Vagina (tissue), 2 donors: ENCODE results near the gene TIMM44. TPM values are rescaled to one million over a fixed set of nuclear protein-coding genes. Genes with fewer than 3 reads are reported as not detected.
A peak's percentile ranks its signal among the peaks of the same experiment; 100 is the strongest.

ENCODE experiments used
- DNase-seq, 2 donors: peaks; one replicate each; pipeline ENCODE4 v3.0.0-alpha.2; 2017; ENCODE audit errors: extremely low spot score in 2 of 2
- H3K27ac ChIP-seq: fragments of 200-600 bp; sonication (generic); one replicate; pipeline ENCODE4 v1.5.1; 2019
- H3K27me3 ChIP-seq: fragments of 200-600 bp; sonication (generic); one replicate; pipeline ENCODE4 v1.5.1; 2019
- H3K36me3 ChIP-seq, 2 donors: fragments of 200-600 bp; sonication (generic); one replicate each; pipeline ENCODE4 v1.5.1; 2017 to 2019
- H3K4me1 ChIP-seq: fragments of 200-600 bp; sonication (generic); one replicate; pipeline ENCODE4 v1.5.1; 2019
- H3K4me3 ChIP-seq, 2 donors: fragments of 200-600 bp; sonication (generic); 1 replicate in 1 of 2; 2 replicates in 1 of 2; pipeline ENCODE4 v1.5.1; 2016 to 2019
- H3K9me3 ChIP-seq: fragments of 200-600 bp; sonication (generic); one replicate; pipeline ENCODE4 v1.5.1; 2019
- POLR2A ChIP-seq, 2 donors: fragments of 450-650 bp; IDR thresholded peaks; one replicate each; pipeline ENCODE4 v1.6.1; 2017; ENCODE audit warnings: antibody characterized with exemption in 2 of 2, mild to moderate bottlenecking in 2 of 2, moderate library complexity in 2 of 2
- POLR2AphosphoS5 ChIP-seq, 2 donors: sonication (generic); formaldehyde crosslinking; IDR thresholded peaks; one replicate each; pipeline ENCODE4 v1.9.0; 2017; ENCODE audit warnings: antibody characterized with exemption in 2 of 2, mild to moderate bottlenecking in 2 of 2, low read depth in 1 of 2; ENCODE audit not compliant: insufficient read depth in 1 of 2
- intact Hi-C: fragments of 100-400 bp; cut with DNase I; formaldehyde crosslinking; loops from one replicate; pipeline ENCODE4 v1.15.1; 2023
- total RNA-seq: library from RNA; depleted of rRNA; stranded (reverse); fragments of >200 nt; gene quantifications from one replicate; pipeline ENCODE4 v1.2.3, GENCODE V29; 2016
- TF ChIP-seq, protein P1 (sequence below), 3 experiments: fragments of 450-650 bp in 2 of 3; fragments of 200-600 bp in 1 of 3; sonication (generic) in 1 of 3; IDR thresholded peaks; one replicate each; pipeline ENCODE4 v1.5.1; 2017 to 2019; ENCODE audit warnings: antibody characterized with exemption in 3 of 3, mild to moderate bottlenecking in 2 of 3, moderate library complexity in 2 of 3

Gene TIMM44
- total RNA-seq, 1 donor from 2014 or later = 76.1 TPM

DNA sequence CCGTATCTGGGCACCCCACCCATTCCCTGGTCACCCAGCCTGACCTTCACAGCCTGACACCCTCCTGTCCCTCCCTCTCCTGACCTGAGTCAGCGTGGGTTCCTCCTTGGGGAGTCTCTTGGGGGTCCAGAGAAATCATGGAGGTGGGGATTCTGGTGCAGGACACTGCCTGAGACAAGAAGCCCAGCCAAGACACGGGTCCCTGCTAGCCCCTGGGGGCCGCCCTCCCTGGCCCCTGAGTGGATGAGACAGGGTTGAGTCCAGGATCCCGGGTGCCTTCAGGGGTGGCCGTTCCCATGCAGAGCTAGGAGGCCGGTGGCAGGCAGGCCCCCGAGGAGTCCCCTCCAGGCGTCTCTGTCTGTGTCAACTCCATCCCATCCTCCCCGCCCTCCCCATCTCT lies 38.2 kb downstream of the TIMM44 start:
- Histone ChIP-seq H3K4me3 (no peak overlapping the region), H3K27ac (no peak overlapping the region), H3K9me3 (no peaks in the 10 kb centered on the region), H3K36me3 (peaks cover 0 to 16% of the 10 kb centered on the region in 2 donors), H3K27me3 (no peaks in the 10 kb centered on the region), H3K4me1 (peaks cover 61% of the 10 kb centered on the region)
- intact Hi-C loops = no loop called here
- TF ChIP-seq POLR2AphosphoS5 (IDR thresholded peaks at IDR 0.05; ENCODE audit: insufficient read depth in 1 of 2, low read depth in 1 of 2) (no peak), POLR2A (IDR thresholded peaks at IDR 0.05) (no peak)
- DNase-seq = no peak

DNA sequence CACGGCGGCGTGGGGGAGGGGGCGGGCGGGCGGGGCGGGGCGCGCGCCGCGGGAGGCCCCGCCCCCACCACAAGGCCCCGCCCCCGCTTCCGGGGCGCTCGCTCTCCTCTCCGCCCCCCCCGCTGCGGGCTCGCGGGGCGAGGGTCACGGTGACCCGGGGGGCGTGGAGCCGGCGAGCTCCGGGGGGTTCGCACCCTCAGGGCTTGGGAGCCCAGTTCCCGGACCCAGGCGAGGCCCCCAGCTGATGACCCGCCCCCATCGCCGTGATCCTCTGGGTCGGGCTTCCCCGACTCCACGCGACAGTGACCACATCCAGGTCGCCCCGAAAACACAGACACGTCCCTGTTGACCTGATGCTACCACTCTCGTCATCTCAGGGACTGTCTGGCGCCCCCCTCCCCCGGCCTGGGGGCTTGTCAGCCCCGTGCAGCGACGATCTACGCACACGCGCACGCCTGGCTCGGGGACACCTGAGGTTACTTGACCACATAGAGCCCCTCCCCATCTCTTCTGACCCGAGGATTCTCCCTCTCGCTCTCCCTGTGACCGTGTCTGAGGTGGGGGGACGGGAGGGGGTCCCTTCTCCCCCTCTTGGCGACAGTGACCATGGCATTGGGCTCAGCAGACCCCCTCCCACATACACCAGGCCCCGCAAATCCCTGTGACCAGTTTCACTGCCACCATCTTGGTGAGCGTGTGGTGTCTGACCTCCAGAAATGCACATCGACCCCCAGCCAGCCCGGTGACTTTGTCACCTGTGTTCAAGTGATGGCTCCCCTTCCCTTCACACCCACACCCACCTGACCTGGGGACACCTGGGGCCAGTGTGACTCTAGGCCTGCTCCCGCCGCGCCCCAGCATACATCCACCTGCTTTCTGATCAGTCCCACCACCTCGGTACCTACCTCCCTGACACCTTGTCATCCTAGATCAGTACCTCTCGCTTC lies 39.1 kb downstream of the TIMM44 start:
- Histone ChIP-seq H3K27ac (peak overlapping the region; percentile 91), H3K4me3 (peak overlapping the region; percentile 86 to 99), H3K9me3 (no peaks in the 10 kb centered on the region), H3K36me3 (peaks cover 0 to 9% of the 10 kb centered on the region in 2 donors), H3K27me3 (no peaks in the 10 kb centered on the region), H3K4me1 (peaks cover 70% of the 10 kb centered on the region)
- DNase-seq = no peak
- TF ChIP-seq POLR2A (IDR thresholded peaks at IDR 0.05) = no peak
- TF ChIP-seq, protein P1, sequence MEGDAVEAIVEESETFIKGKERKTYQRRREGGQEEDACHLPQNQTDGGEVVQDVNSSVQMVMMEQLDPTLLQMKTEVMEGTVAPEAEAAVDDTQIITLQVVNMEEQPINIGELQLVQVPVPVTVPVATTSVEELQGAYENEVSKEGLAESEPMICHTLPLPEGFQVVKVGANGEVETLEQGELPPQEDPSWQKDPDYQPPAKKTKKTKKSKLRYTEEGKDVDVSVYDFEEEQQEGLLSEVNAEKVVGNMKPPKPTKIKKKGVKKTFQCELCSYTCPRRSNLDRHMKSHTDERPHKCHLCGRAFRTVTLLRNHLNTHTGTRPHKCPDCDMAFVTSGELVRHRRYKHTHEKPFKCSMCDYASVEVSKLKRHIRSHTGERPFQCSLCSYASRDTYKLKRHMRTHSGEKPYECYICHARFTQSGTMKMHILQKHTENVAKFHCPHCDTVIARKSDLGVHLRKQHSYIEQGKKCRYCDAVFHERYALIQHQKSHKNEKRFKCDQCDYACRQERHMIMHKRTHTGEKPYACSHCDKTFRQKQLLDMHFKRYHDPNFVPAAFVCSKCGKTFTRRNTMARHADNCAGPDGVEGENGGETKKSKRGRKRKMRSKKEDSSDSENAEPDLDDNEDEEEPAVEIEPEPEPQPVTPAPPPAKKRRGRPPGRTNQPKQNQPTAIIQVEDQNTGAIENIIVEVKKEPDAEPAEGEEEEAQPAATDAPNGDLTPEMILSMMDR (IDR thresholded peaks at IDR 0.05) = no peak
- no peak for TF ChIP-seq POLR2AphosphoS5 (IDR thresholded peaks at IDR 0.05; ENCODE audit: insufficient read depth in 1 of 2, low read depth in 1 of 2)
- intact Hi-C loops = no loop called here

DNA sequence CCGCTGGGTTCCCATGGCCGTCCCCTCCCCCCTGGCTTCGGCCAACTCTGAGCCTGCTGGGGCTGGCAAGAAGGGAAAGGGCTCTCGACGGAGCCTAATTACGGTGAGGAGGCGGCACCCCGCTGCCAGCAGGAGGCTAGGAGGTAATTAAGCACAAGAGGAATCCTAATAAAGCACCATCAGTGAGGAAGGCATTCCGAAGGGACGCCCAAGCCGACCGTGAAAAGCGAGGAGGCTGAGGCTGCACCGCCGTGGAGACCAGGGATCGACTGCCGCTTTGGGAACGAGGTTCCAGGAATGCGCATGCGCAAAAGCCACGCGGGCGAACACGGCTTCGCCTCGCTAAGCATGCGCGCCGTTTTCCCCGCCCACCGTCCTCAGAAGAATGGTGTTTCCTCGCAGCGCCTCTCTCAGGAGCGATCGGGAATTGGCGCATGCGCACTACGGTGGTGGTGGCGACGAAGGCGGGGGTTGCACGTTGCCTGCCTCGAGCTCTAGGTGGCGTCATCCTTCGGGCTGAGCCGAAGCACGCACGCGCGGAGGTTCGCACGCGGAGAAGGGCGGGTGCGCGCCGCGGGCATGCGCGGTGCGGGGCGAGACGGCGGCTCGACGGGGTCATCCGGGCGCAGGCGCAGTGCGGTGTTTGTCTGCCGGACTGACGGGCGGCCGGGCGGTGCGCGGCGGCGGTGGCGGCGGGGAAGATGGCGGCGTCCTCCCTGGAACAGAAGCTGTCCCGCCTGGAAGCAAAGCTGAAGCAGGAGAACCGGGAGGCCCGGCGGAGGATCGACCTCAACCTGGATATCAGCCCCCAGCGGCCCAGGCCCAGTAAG lies 40.0 kb downstream of the TIMM44 start, which contains the start of gene MAP2K7:
Gene MAP2K7, plus strand, starts transcription at position 634 of the 830 bp plus-strand sequence. Its CDS starts 68 bp downstream, at position 702.
- H3K36me3 ChIP-seq = peaks cover 0 to 9% of the 10 kb centered on the region in 2 donors
- DNase-seq = peak; percentile 99 to 100
- H3K9me3 ChIP-seq = no peaks in the 10 kb centered on the region
- intact Hi-C loops = no loop called here
- peak within 1 kb of the TSS; percentile 91 for H3K27ac ChIP-seq
- peak within 1 kb of the TSS; percentile 86 to 99 for H3K4me3 ChIP-seq
- TF ChIP-seq POLR2AphosphoS5 (IDR thresholded peaks at IDR 0.05; ENCODE audit: insufficient read depth in 1 of 2, low read depth in 1 of 2) (peak; percentile 95 to 97), POLR2A (IDR thresholded peaks at IDR 0.05) (peak in 1 of 2 donors; percentile 84)
- TF ChIP-seq, protein P1 (IDR thresholded peaks at IDR 0.05) = peak; percentile 13 to 70 (median 37)
- peaks cover 69% of the 10 kb centered on the region for H3K4me1 ChIP-seq
- no peaks in the 10 kb centered on the region for H3K27me3 ChIP-seq

DNA sequence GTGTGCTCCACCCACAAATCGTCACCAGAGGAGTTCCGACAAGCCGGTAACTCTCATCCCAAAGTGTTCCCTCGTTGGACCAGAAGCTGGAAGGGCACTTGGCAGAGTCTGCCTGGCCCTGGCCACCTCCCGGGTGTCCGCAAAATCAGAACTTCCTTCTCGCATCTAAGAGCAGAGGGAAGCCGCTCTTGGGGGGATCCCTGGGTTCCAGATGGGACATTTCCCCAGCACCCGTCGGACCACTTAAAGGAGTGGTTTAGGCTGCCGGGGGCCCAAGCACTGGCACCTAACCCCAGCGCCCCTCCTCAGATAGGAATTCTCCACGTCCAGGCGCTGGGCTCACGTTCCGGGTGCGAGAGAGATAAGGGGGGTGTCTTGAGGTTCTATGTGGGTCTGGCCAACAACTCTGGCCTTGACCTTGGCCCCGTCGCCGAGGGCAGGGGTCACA lies 40.6 kb downstream of the TIMM44 start:
- peaks cover 63% of the 10 kb centered on the region for H3K4me1 ChIP-seq
- TF ChIP-seq POLR2AphosphoS5 (IDR thresholded peaks at IDR 0.05; ENCODE audit: insufficient read depth in 1 of 2, low read depth in 1 of 2) = no peak
- TF ChIP-seq, protein P1 (IDR thresholded peaks at IDR 0.05) = no peak
- TF ChIP-seq POLR2A (IDR thresholded peaks at IDR 0.05) = no peak
- no peak for DNase-seq
- H3K36me3 ChIP-seq = peaks cover 0 to 9% of the 10 kb centered on the region in 2 donors
- peak overlapping the region; percentile 88 for H3K27ac ChIP-seq
- no peaks in the 10 kb centered on the region for H3K9me3 ChIP-seq
- intact Hi-C loops = no loop called here
- no peaks in the 10 kb centered on the region for H3K27me3 ChIP-seq
- H3K4me3 ChIP-seq = peak overlapping the region; percentile 55 to 86

DNA sequence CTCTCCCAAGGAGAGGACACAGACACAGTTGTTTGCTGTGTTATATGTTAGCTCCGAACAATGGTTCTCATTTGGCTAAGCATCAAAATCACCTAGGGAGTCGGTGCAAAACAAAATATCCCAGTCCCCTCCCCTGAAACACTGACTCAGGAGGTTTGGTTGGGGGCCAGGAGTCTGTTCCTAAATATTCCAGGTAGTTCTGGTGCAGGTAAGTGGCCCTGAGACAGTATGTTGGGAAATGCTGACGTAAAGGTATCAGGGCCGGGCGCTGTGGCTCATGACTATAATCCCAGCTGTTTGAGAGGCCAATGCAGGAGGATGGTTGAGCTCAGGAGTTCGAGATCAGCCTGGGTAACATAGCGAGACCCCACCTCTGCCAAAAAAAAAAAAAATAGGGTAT lies 42.1 kb downstream of the TIMM44 start:
- intact Hi-C loops = no loop called here
- Histone ChIP-seq H3K9me3 (no peaks in the 10 kb centered on the region), H3K36me3 (peaks cover 0 to 7% of the 10 kb centered on the region in 2 donors), H3K27ac (peak overlapping the region; percentile 88), H3K4me3 (no peak overlapping the region), H3K4me1 (peaks cover 48% of the 10 kb centered on the region), H3K27me3 (no peaks in the 10 kb centered on the region)
- TF ChIP-seq, protein P1 (IDR thresholded peaks at IDR 0.05) = no peak
- TF ChIP-seq POLR2A (IDR thresholded peaks at IDR 0.05) (no peak), POLR2AphosphoS5 (IDR thresholded peaks at IDR 0.05; ENCODE audit: insufficient read depth in 1 of 2, low read depth in 1 of 2) (no peak)
- no peak for DNase-seq
